SK-N-SH (cell line): Measurements from ENCODE around the gene ALOXE3. TPM values are rescaled to one million over a fixed set of nuclear protein-coding genes. Genes with fewer than 3 reads are reported as not detected.

Experiments used
- CTCF ChIA-PET: fragments of 300-600, 350-600 bp; formaldehyde crosslinking; extraction: SDS; loops from one replicate; lab custom pipeline; 2021; lab: Yijun Ruan, JAX
- POLR2A ChIA-PET: fragments of 350-600 bp; sonication (Branson Sonifier 250); formaldehyde crosslinking; extraction: SDS; loops from one replicate; lab custom pipeline; 2020; ENCODE audit warnings: antibody characterized with exemption, inconsistent platforms; lab: Yijun Ruan, JAX
- DNase-seq: peaks from one replicate; pipeline ENCODE4 v3.0.0; 2012
- H2AFZ ChIP-seq: fragments of 200-600 bp; sonication (generic); 2 replicates; pipeline ENCODE4 v1.8.1; 2016; ENCODE audit warnings: antibody characterized with exemption, mild to moderate bottlenecking, low read depth
- H3F3A ChIP-seq: fragments of 200-600 bp; sonication (generic); replicated peaks from 2 replicates; pipeline ENCODE3; 2016; ENCODE audit warnings: antibody characterized with exemption, mild to moderate bottlenecking; ENCODE audit not compliant: insufficient read depth
- H3K27ac ChIP-seq, 2 experiments: fragments of 200-500 bp in 1 of 2; fragments of 200-600 bp in 1 of 2; sonication (Bioruptor generic) in 1 of 2; sonication (generic), shearing (Covaris generic) in 1 of 2; 2 replicates each; pipeline versions ENCODE4 v1.5.1 to v1.6.1; 2014 to 2016; ENCODE audit warnings: low read depth in 2 of 2, inconsistent platforms in 1 of 2, low read length in 1 of 2, mild to moderate bottlenecking in 1 of 2, mixed read lengths in 1 of 2
- H3K27me3 ChIP-seq: fragments of 200-600 bp; sonication (generic), shearing (Covaris generic); 2 replicates; pipeline ENCODE4 v1.6.1; 2016; ENCODE audit warnings: mixed run types; ENCODE audit not compliant: insufficient read depth
- H3K36me3 ChIP-seq, 2 experiments: fragments of 200-500 bp in 1 of 2; fragments of 200-600 bp in 1 of 2; sonication (Bioruptor generic) in 1 of 2; sonication (generic) in 1 of 2; replicated peaks in 1 of 2; 2 replicates each; pipeline versions ENCODE3 to v1.5.1; 2014 to 2016; ENCODE audit warnings: low read length in 1 of 2, mild to moderate bottlenecking in 1 of 2; ENCODE audit not compliant: insufficient read depth in 2 of 2, control insufficient read depth in 1 of 2
- H3K4me1 ChIP-seq, 2 experiments: fragments of 200-500 bp in 1 of 2; fragments of 200-600 bp in 1 of 2; sonication (Bioruptor generic) in 1 of 2; sonication (generic), shearing (Covaris generic) in 1 of 2; 2 replicates each; pipeline versions ENCODE4 v1.5.1 to v1.6.1; 2014 to 2016; ENCODE audit warnings: low read depth in 1 of 2, low read length in 1 of 2, mixed run types in 1 of 2; ENCODE audit not compliant: insufficient read depth in 2 of 2, control insufficient read depth in 1 of 2
- H3K4me2 ChIP-seq: fragments of 200-600 bp; sonication (generic), shearing (Covaris generic); 2 replicates; pipeline ENCODE4 v1.6.1; 2017; ENCODE audit warnings: mixed run types
- H3K4me3 ChIP-seq, 2 experiments: fragments of 200-500 bp in 1 of 2; fragments of 200-600 bp in 1 of 2; sonication (Bioruptor generic) in 1 of 2; sonication (generic), shearing (Covaris generic) in 1 of 2; 2 replicates each; pipeline versions ENCODE4 v1.5.1 to v1.8.1; 2014 to 2016; ENCODE audit warnings: low read depth in 2 of 2, inconsistent platforms in 1 of 2, low read length in 1 of 2, mild to moderate bottlenecking in 1 of 2, mixed read lengths in 1 of 2, moderate library complexity in 1 of 2
- H3K79me2 ChIP-seq: fragments of 200-600 bp; sonication (generic); 2 replicates; pipeline ENCODE4 v1.8.1; 2017; ENCODE audit warnings: mild to moderate bottlenecking; ENCODE audit not compliant: insufficient read depth
- H3K9ac ChIP-seq: fragments of 200-600 bp; sonication (generic); 2 replicates; pipeline ENCODE4 v1.6.1; 2017; ENCODE audit warnings: mixed run types
- H3K9me2 ChIP-seq: fragments of 200-600 bp; sonication (generic); 2 replicates; pipeline ENCODE4 v1.6.1; 2017; ENCODE audit warnings: mixed run types
- H3K9me3 ChIP-seq: fragments of 200-600 bp; sonication (generic); 2 replicates; pipeline ENCODE4 v1.6.1; 2017; ENCODE audit warnings: mixed run types, mild to moderate bottlenecking, moderate library complexity
- H4K20me1 ChIP-seq: fragments of 200-600 bp; sonication (generic); 2 replicates; pipeline ENCODE4 v1.6.1; 2017; ENCODE audit warnings: mild to moderate bottlenecking, mixed run types; ENCODE audit not compliant: insufficient read depth
- CHD2 ChIP-seq: fragments of 150-350 bp; IDR thresholded peaks from 2 replicates; pipeline ENCODE4 v1.6.1; 2018; ENCODE audit warnings: low read length; ENCODE audit not compliant: partially characterized antibody
- FOSL2 ChIP-seq: IDR thresholded peaks from 2 replicates; pipeline ENCODE4 v1.4.0; 2012; ENCODE audit warnings: low read depth, mild to moderate bottlenecking, moderate library complexity, borderline replicate concordance
- JUND ChIP-seq: IDR thresholded peaks from 2 replicates; pipeline ENCODE4 v1.4.0; 2012
- MEF2A ChIP-seq: IDR thresholded peaks from 2 replicates; pipeline ENCODE4 v1.4.0; 2012; ENCODE audit warnings: low read depth, borderline replicate concordance
- NFIC ChIP-seq: IDR thresholded peaks from 2 replicates; pipeline ENCODE4 v1.4.0; 2012; ENCODE audit warnings: borderline replicate concordance
- RAD21 ChIP-seq: IDR thresholded peaks from 2 replicates; pipeline ENCODE4 v1.6.1; 2012; ENCODE audit warnings: mild to moderate bottlenecking, low read length
- RFX5 ChIP-seq: IDR thresholded peaks from 2 replicates; pipeline ENCODE4 v1.6.1; 2012; ENCODE audit warnings: mild to moderate bottlenecking, improper control_type of control experiment, low read length
- SIN3A ChIP-seq: IDR thresholded peaks from 2 replicates; pipeline ENCODE4 v1.6.1; 2012; ENCODE audit warnings: low read depth, mild to moderate bottlenecking, low read length, moderate library complexity, borderline replicate concordance
- TAF1 ChIP-seq: IDR thresholded peaks from 2 replicates; pipeline ENCODE4 v1.6.1; 2012; ENCODE audit warnings: low read depth, mild to moderate bottlenecking, low read length, moderate library complexity, borderline replicate concordance
- TCF12 ChIP-seq: IDR thresholded peaks from 2 replicates; pipeline ENCODE4 v1.4.0; 2012
- YY1 ChIP-seq: IDR thresholded peaks from 2 replicates; pipeline ENCODE4 v1.4.0; 2012; ENCODE audit warnings: low read depth, mild to moderate bottlenecking
- WGBS: methylation state at CpG from one replicate; pipeline ENCODE4 v1.1.6; 2017; ENCODE audit warnings: low lambda C conversion rate; 5-methylcytosine and 5-hydroxymethylcytosine counted together
- polyA plus RNA-seq, 3 experiments: library from polyadenylated mRNA; depleted of rRNA; stranded (reverse); fragments of >200 nt; gene quantifications; 2 replicates each; pipeline ENCODE4 v1.2.3, GENCODE V29; 2012
- TF ChIP-seq, protein P1 (sequence below): IDR thresholded peaks from 2 replicates; pipeline ENCODE4 v1.4.0; 2012; ENCODE audit warnings: low read depth
- TF ChIP-seq, protein P2 (sequence below): IDR thresholded peaks from 2 replicates; pipeline ENCODE4 v1.6.1; 2012; ENCODE audit warnings: mild to moderate bottlenecking, low read depth, low read length, moderate library complexity
- TF ChIP-seq, protein P3 (sequence below): IDR thresholded peaks from 2 replicates; pipeline ENCODE4 v1.4.0; 2012; ENCODE audit warnings: low read depth, borderline replicate concordance

The ALOXE3 gene
- polyA plus RNA-seq, 1 of the 3 experiments (the other 2 are of a cell fraction) = 0.46 TPM

DNA sequence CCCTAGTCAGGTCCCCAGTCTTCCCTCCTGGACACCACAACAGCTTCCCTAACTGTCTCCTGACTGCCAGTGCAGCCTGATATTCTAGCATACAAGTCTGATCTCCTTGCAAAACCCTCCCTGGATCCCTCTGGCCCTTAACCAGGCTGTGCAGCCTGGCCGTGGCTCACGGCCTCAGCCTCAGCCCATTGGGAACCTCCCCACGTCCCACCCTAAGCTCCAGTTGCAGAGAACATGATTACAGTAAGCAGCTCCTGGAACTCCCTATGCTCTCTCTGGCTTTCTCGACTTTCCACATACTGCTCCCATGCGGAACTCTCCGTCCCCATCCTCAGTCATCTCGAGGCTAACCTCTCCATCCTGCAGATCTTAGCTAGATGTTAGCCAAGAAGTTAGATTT, 43.8 kb downstream of the ALOXE3 start:
- H3K79me2 ChIP-seq = no peaks in the 10 kb centered on the region
- H3K9me2 ChIP-seq = no peaks in the 10 kb centered on the region
- H3K27ac ChIP-seq = no peak overlapping the region
- ChIA-PET CTCF (interaction anchor here (0.7 to 20.8 kb wide), 30 partner anchors 10 to 564 kb away, joined by 3 to 390 read pairs (median 6); partner anchors contain the start of genes ALOX12B, ALOXE3 and HES7), POLR2A (interaction anchor here (1.7 kb wide), 1 partner anchor 99 kb away, joined by 5 read pairs; no protein-coding TSS in a partner anchor)
- no peak for DNase-seq
- TF ChIP-seq, protein P1, sequence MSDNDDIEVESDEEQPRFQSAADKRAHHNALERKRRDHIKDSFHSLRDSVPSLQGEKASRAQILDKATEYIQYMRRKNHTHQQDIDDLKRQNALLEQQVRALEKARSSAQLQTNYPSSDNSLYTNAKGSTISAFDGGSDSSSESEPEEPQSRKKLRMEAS = no peak
- TF ChIP-seq FOSL2 = no peak
- TF ChIP-seq, protein P2, sequence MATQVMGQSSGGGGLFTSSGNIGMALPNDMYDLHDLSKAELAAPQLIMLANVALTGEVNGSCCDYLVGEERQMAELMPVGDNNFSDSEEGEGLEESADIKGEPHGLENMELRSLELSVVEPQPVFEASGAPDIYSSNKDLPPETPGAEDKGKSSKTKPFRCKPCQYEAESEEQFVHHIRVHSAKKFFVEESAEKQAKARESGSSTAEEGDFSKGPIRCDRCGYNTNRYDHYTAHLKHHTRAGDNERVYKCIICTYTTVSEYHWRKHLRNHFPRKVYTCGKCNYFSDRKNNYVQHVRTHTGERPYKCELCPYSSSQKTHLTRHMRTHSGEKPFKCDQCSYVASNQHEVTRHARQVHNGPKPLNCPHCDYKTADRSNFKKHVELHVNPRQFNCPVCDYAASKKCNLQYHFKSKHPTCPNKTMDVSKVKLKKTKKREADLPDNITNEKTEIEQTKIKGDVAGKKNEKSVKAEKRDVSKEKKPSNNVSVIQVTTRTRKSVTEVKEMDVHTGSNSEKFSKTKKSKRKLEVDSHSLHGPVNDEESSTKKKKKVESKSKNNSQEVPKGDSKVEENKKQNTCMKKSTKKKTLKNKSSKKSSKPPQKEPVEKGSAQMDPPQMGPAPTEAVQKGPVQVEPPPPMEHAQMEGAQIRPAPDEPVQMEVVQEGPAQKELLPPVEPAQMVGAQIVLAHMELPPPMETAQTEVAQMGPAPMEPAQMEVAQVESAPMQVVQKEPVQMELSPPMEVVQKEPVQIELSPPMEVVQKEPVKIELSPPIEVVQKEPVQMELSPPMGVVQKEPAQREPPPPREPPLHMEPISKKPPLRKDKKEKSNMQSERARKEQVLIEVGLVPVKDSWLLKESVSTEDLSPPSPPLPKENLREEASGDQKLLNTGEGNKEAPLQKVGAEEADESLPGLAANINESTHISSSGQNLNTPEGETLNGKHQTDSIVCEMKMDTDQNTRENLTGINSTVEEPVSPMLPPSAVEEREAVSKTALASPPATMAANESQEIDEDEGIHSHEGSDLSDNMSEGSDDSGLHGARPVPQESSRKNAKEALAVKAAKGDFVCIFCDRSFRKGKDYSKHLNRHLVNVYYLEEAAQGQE = no peak
- no peak for TF ChIP-seq MEF2A
- TF ChIP-seq TAF1 = no peak
- no peak for TF ChIP-seq RAD21
- no peak for TF ChIP-seq TCF12
- no peak for TF ChIP-seq NFIC
- no peak for TF ChIP-seq YY1
- no peak for TF ChIP-seq RFX5
- TF ChIP-seq CHD2 = no peak
- TF ChIP-seq, protein P3, sequence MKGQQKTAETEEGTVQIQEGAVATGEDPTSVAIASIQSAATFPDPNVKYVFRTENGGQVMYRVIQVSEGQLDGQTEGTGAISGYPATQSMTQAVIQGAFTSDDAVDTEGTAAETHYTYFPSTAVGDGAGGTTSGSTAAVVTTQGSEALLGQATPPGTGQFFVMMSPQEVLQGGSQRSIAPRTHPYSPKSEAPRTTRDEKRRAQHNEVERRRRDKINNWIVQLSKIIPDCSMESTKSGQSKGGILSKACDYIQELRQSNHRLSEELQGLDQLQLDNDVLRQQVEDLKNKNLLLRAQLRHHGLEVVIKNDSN = no peak
- no peak for TF ChIP-seq SIN3A
- TF ChIP-seq JUND = no peak
- peaks cover 0 to 11% of the 10 kb centered on the region in 2 experiments; a peak in 1 of 4 replicates for H3K4me1 ChIP-seq
- H3K27me3 ChIP-seq = peaks cover 60% of the 10 kb centered on the region
- no peak overlapping the region for H3K4me3 ChIP-seq
- no peak overlapping the region for H2AFZ ChIP-seq
- no peak overlapping the region for H3K9ac ChIP-seq
- no peaks in the 10 kb centered on the region for H4K20me1 ChIP-seq
- H3F3A ChIP-seq = no peaks in the 10 kb centered on the region
- H3K4me2 ChIP-seq = no peak overlapping the region
- no peaks in the 10 kb centered on the region for H3K36me3 ChIP-seq
- 32% methylated on average over 7 of the region's 7 CpGs for WGBS
- H3K9me3 ChIP-seq = no peaks in the 10 kb centered on the region
